ENCODE results near the gene TXNDC5. TPM values are rescaled to one million over a fixed set of nuclear protein-coding genes. Genes with fewer than 3 reads are reported as not detected.

The TXNDC5 gene
- total RNA-seq, 2 experiments from 2014 or later = 312 to 319 TPM

DNA sequence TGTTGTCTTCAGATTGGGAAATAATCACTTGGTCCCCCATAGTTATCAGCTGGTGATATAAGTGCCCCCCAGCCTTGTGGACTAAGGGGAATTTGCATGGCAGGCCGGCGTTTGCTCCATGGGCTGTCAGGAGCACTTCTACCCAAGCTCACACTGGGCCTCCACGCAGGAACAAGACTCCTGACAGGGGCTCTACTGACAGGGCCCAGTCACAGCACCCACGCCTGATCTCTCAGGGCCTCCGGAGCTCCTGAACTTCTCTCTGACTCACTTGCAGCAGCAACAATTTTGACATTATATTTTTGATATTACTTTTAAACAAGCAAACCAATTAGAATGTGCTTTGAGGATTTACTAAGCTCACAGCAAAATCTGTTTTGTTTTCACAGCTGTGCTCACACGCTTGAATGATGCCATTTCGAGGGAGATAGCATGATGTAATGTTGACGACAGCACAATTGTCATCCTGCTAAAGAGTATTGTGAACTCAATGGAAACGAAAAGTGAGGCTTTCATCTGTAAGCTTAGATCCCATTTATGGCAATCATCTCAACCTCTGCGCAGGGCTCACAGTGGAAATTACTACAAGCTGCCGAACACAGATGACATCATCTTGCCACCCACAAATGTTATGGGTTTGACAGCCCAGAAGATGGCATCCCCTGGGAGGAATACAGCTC, 28.7 kb upstream of the TXNDC5 start:
- no peak overlapping the region for H3K27ac ChIP-seq (ENCODE audit: low read depth, low read length, poor library complexity, severe bottlenecking)
- no peak for DNase-seq (ENCODE audit: low spot score)
- POLR2A ChIA-PET = interaction anchor here (0.5 to 5.3 kb wide), 17 partner anchors 11 to 163 kb away, joined by 3 to 58 read pairs (median 4); partner anchors contain the start of gene EEF1E1
- CTCF ChIA-PET (ENCODE audit: unreplicated experiment) = interaction anchor here (1.0 to 1.4 kb wide), 6 partner anchors 16 to 39 kb away, joined by 3 to 9 read pairs (median 3); no protein-coding TSS in a partner anchor
- no peaks in the 10 kb centered on the region for H3K36me3 ChIP-seq (ENCODE audit: insufficient read depth, low read length)
- H3K9me2 ChIP-seq (ENCODE audit: insufficient read depth, low read length) = no peaks in the 10 kb centered on the region
- intact Hi-C loops (cut with micrococcal nuclease; ENCODE audit: unreplicated experiment) = no loop called here
- H3K9me3 ChIP-seq (ENCODE audit: low read length) = no peaks in the 10 kb centered on the region
- no peaks in the 10 kb centered on the region for H4K20me1 ChIP-seq (ENCODE audit: insufficient read depth, low read length)
- H2AFZ ChIP-seq (ENCODE audit: low read length) = peak overlapping the region; percentile 89
- H3K79me2 ChIP-seq (ENCODE audit: insufficient read depth, low read depth, low read length) = no peaks in the 10 kb centered on the region
- BruUV-seq (replicated peaks) = no TSS peak
- TF ChIP-seq, protein P1, sequence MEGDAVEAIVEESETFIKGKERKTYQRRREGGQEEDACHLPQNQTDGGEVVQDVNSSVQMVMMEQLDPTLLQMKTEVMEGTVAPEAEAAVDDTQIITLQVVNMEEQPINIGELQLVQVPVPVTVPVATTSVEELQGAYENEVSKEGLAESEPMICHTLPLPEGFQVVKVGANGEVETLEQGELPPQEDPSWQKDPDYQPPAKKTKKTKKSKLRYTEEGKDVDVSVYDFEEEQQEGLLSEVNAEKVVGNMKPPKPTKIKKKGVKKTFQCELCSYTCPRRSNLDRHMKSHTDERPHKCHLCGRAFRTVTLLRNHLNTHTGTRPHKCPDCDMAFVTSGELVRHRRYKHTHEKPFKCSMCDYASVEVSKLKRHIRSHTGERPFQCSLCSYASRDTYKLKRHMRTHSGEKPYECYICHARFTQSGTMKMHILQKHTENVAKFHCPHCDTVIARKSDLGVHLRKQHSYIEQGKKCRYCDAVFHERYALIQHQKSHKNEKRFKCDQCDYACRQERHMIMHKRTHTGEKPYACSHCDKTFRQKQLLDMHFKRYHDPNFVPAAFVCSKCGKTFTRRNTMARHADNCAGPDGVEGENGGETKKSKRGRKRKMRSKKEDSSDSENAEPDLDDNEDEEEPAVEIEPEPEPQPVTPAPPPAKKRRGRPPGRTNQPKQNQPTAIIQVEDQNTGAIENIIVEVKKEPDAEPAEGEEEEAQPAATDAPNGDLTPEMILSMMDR (conservative IDR thresholded peaks at IDR 0.05; ENCODE audit: low read length) = no peak
- TF ChIP-seq EZH2phosphoT487 (IDR thresholded peaks at IDR 0.05; ENCODE audit: borderline replicate concordance, low read depth, low read length) = no peak
- peaks cover 20% of the 10 kb centered on the region for H3K4me1 ChIP-seq (ENCODE audit: insufficient read depth, low read length, poor library complexity, severe bottlenecking)
- peak overlapping the region; percentile 36 for H3K4me2 ChIP-seq (ENCODE audit: low read length)
- H3K4me3 ChIP-seq (ENCODE audit: low read depth, low read length, poor library complexity, severe bottlenecking) = no peak overlapping the region

DNA sequence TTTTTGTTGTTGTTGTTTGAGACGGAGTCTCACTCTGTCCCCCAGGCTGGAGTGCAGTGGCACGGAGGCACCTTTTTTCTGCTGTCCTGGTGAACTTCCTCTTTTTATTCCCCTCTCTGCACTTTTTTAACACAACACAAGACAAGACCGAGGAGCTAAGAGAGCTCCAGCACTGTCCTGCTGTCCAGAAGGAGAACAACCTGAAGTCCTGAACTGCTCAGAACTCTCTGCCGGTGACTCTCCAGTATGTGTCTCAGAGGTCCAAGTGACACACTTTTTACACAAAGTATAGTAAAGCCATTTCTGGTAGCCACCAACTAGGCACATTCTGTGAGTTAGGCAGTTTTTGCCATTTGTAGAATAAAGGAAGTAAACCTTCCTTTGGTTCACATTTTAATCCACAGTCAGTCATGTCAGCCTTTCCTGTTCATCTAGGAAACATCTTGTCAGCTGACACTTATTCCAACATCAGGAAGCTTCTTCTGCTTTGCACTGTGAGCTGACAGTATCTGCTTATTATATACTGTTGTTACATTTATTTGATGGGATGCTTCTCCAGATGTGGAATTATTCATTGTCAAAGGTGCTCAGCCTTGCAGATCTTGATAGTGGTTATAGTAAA, 28.1 kb upstream of the TXNDC5 start:
- intact Hi-C loops (cut with micrococcal nuclease; ENCODE audit: unreplicated experiment) = no loop called here
- H3K4me2 ChIP-seq (ENCODE audit: low read length) = peak overlapping the region; percentile 36; the same call in 1 of the 2 replicates
- CTCF ChIA-PET (ENCODE audit: unreplicated experiment) = interaction anchor here (1.0 to 1.3 kb wide), 4 partner anchors 16 to 30 kb away, joined by 3 to 4 read pairs (median 3); no protein-coding TSS in a partner anchor
- no peaks in the 10 kb centered on the region for H3K36me3 ChIP-seq (ENCODE audit: insufficient read depth, low read length)
- POLR2A ChIA-PET = interaction anchor here (0.5 to 5.3 kb wide), 11 partner anchors 12 to 163 kb away, joined by 3 to 58 read pairs (median 4); partner anchors contain the start of gene EEF1E1
- DNase-seq (ENCODE audit: low spot score) = no peak
- H2AFZ ChIP-seq (ENCODE audit: low read length) = peak overlapping the region; percentile 89; the same call in 1 of the 2 replicates
- TF ChIP-seq, protein P1 (conservative IDR thresholded peaks at IDR 0.05; ENCODE audit: low read length) = no peak
- no peak for TF ChIP-seq EZH2phosphoT487 (IDR thresholded peaks at IDR 0.05; ENCODE audit: borderline replicate concordance, low read depth, low read length)
- H3K9me3 ChIP-seq (ENCODE audit: low read length) = no peaks in the 10 kb centered on the region
- peaks cover 27% of the 10 kb centered on the region for H3K4me1 ChIP-seq (ENCODE audit: insufficient read depth, low read length, poor library complexity, severe bottlenecking)
- no peaks in the 10 kb centered on the region for H3K9me2 ChIP-seq (ENCODE audit: insufficient read depth, low read length)
- H3K79me2 ChIP-seq (ENCODE audit: insufficient read depth, low read depth, low read length) = no peaks in the 10 kb centered on the region
- H4K20me1 ChIP-seq (ENCODE audit: insufficient read depth, low read length) = no peaks in the 10 kb centered on the region
- no peak overlapping the region for H3K27ac ChIP-seq (ENCODE audit: low read depth, low read length, poor library complexity, severe bottlenecking)
- H3K4me3 ChIP-seq (ENCODE audit: low read depth, low read length, poor library complexity, severe bottlenecking) = no peak overlapping the region
- BruUV-seq (replicated peaks) = no TSS peak

Measured in OCI-LY7 (cell line).